ENCODE data around the gene CDC42BPB. TPM values are rescaled to one million over a fixed set of nuclear protein-coding genes. Genes with fewer than 3 reads are reported as not detected.

The CDC42BPB gene
- total and polyA plus RNA-seq, 2 of the 13 experiments (the other 11 are each of a cell fraction or from before 2014, with no cell fraction given), result 19.7 to 32.3 TPM

DNA sequence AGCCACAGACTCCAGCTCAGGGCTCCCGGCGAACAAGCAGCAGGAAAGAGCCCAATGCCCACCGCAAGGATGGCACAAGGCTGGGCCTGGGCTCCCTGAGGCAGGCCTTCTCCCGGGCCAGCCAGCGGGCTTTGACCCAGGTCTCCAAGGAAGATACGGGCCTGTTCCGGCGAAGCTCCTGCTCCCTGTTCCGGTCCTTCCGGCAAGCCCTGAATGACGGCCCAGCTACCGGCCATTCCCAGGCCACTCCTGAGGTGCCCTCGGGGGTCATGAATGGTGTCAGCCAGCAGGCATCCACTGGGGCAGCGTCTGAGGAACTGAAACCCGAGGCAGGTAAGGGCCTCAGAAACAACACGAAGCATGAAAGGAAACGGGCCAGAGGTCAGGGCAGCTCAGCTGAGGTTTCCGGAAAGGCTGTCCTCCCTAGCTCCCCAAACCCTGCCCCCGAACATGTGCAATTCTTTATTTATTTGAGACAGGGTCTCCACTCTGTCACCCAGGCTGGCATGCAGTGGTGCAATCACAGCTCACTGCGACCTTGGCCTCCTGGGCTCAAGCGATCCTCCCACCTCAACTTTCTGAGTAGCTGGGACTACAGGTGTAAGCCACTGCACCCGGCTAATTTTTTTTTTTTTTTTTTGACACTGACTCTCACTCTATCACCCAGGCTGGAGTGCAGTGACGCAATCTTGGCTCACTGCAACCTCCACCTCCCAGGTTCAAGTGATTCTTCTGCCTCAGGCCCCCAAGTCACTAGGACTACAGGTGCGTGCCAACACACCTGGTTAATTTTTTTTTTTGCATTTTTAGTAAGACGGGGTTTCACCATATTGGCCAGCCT is 43.2 kb upstream of the CDC42BPB start (continued):
- peak; percentile 52; the same call in 1 of the 2 replicates for TF ChIP-seq AHDC1 (CRISPR knock-in tag; IDR thresholded peaks at IDR 0.05; ENCODE audit: borderline replicate concordance)
- no peak for TF ChIP-seq ZNF713 (CRISPR knock-in tag; IDR thresholded peaks at IDR 0.05)
- TF ChIP-seq RFX5 (IDR thresholded peaks at IDR 0.05; ENCODE audit: low read depth, low read length), result no peak
- TF ChIP-seq, protein P1, sequence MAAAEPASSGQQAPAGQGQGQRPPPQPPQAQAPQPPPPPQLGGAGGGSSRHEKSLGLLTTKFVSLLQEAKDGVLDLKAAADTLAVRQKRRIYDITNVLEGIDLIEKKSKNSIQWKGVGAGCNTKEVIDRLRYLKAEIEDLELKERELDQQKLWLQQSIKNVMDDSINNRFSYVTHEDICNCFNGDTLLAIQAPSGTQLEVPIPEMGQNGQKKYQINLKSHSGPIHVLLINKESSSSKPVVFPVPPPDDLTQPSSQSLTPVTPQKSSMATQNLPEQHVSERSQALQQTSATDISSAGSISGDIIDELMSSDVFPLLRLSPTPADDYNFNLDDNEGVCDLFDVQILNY (CRISPR knock-in tag; conservative IDR thresholded peaks at IDR 0.05), result no peak; the same call in 1 of the 2 replicates
- no peak for TF ChIP-seq ZFP82 (CRISPR knock-in tag; IDR thresholded peaks at IDR 0.05; ENCODE audit: borderline replicate concordance)
- TF ChIP-seq ZNF124 (CRISPR knock-in tag; IDR thresholded peaks at IDR 0.05), result peak; percentile 82; the same call in 1 of the 2 replicates
- TF ChIP-seq ZNF180 (CRISPR knock-in tag; IDR thresholded peaks at IDR 0.05; ENCODE audit: borderline replicate concordance, low read depth), result no peak
- TF ChIP-seq NR2C2 (CRISPR knock-in tag; IDR thresholded peaks at IDR 0.05; ENCODE audit: borderline replicate concordance), result peak; percentile 90
- peak; percentile 90 for TF ChIP-seq ZNF224 (CRISPR knock-in tag; IDR thresholded peaks at IDR 0.05)
- TF ChIP-seq SETDB1 (CRISPR knock-in tag; IDR thresholded peaks at IDR 0.05; ENCODE audit: borderline replicate concordance), result peak; percentile 62; the same call in 1 of the 2 replicates
- no peak for TF ChIP-seq TBX3 (IDR thresholded peaks at IDR 0.05; ENCODE audit: borderline replicate concordance)
- 0 out of 2 replicates have a peak, but pooled peaks have one; percentile 69 for TF ChIP-seq ZNF383 (CRISPR knock-in tag; IDR thresholded peaks at IDR 0.05; ENCODE audit: borderline replicate concordance)
- TF ChIP-seq, protein P2, sequence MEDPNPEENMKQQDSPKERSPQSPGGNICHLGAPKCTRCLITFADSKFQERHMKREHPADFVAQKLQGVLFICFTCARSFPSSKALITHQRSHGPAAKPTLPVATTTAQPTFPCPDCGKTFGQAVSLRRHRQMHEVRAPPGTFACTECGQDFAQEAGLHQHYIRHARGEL (CRISPR knock-in tag; IDR thresholded peaks at IDR 0.05), result no peak
- TF ChIP-seq ZNF225 (CRISPR knock-in tag; IDR thresholded peaks at IDR 0.05), result 0 out of 2 replicates have a peak, but pooled peaks have one; percentile 45
- peak; percentile 75 for TF ChIP-seq GABPB1 (CRISPR knock-in tag; IDR thresholded peaks at IDR 0.05)
- peak; percentile 62; the same call in 1 of the 2 replicates for TF ChIP-seq ZNF441 (CRISPR knock-in tag; IDR thresholded peaks at IDR 0.05; ENCODE audit: borderline replicate concordance)
- TF ChIP-seq PAF1 (CRISPR knock-in tag; IDR thresholded peaks at IDR 0.05), result no peak
